KOPT-K1 (cell line): ENCODE results near the gene CASQ1.

ENCODE experiments used
- H3K27ac ChIP-seq: fragments of 200-600 bp; sonication (generic); 2 replicates; pipeline ENCODE4 v1.5.1; 2016; ENCODE audit warnings: antibody characterized with exemption, mild to moderate bottlenecking, low read depth, low read length; ENCODE audit not compliant: poor library complexity, severe bottlenecking
- H3K36me3 ChIP-seq: fragments of 200-600 bp; sonication (generic); 2 replicates; pipeline ENCODE4 v1.5.1; 2017; ENCODE audit warnings: antibody characterized with exemption, mild to moderate bottlenecking, low read length, moderate library complexity; ENCODE audit not compliant: insufficient read depth
- H3K9me3 ChIP-seq: fragments of 200-600 bp; sonication (generic); 2 replicates; pipeline ENCODE4 v1.5.1; 2017; ENCODE audit warnings: antibody characterized with exemption, low read length, mild to moderate bottlenecking; ENCODE audit not compliant: insufficient read depth, poor library complexity, severe bottlenecking

The CASQ1 gene

GRCh38 chr1:160186246-160186645, 4.1 kb upstream of the CASQ1 start:
- H3K36me3 ChIP-seq = no peaks in the 10 kb centered on the region
- H3K9me3 ChIP-seq = no peaks in the 10 kb centered on the region
- H3K27ac ChIP-seq = no peak overlapping the region

- Histone ChIP-seq H3K36me3 (no peaks in the 10 kb centered on the region), H3K27ac (no peak overlapping the region), H3K9me3 (no peaks in the 10 kb centered on the region)
These were observed 3.6 kb upstream of the CASQ1 start for GRCh38 chr1:160186729-160187128.

- Histone ChIP-seq H3K9me3 (no peaks in the 10 kb centered on the region), H3K36me3 (no peaks in the 10 kb centered on the region), H3K27ac (no peak overlapping the region)
These were observed 3.0 kb upstream of the CASQ1 start for GRCh38 chr1:160187407-160187806.

GRCh38 chr1:160188341-160188740, 2.0 kb upstream of the CASQ1 start:
- Histone ChIP-seq H3K27ac (no peak overlapping the region), H3K9me3 (no peaks in the 10 kb centered on the region), H3K36me3 (no peaks in the 10 kb centered on the region)

- no peaks in the 10 kb centered on the region for H3K9me3 ChIP-seq
- H3K27ac ChIP-seq = no peak overlapping the region
- H3K36me3 ChIP-seq = no peaks in the 10 kb centered on the region
These were observed 1.4 kb downstream of the CASQ1 start for GRCh38 chr1:160191756-160192155.

- H3K36me3 ChIP-seq = no peaks in the 10 kb centered on the region
- no peak overlapping the region for H3K27ac ChIP-seq
- no peaks in the 10 kb centered on the region for H3K9me3 ChIP-seq
These were observed 1.9 kb downstream of the CASQ1 start for GRCh38 chr1:160192234-160192633.

- H3K9me3 ChIP-seq = no peaks in the 10 kb centered on the region
- H3K36me3 ChIP-seq = no peaks in the 10 kb centered on the region
- no peak overlapping the region for H3K27ac ChIP-seq
These were observed 2.9 kb downstream of the CASQ1 start for GRCh38 chr1:160193091-160193819.

- H3K36me3 ChIP-seq = no peaks in the 10 kb centered on the region
- no peaks in the 10 kb centered on the region for H3K9me3 ChIP-seq
- no peak overlapping the region for H3K27ac ChIP-seq
These were observed 3.7 kb downstream of the CASQ1 start for GRCh38 chr1:160193832-160194736.

- Histone ChIP-seq H3K27ac (no peak overlapping the region), H3K9me3 (no peaks in the 10 kb centered on the region), H3K36me3 (no peaks in the 10 kb centered on the region)
These were observed 4.3 kb downstream of the CASQ1 start for GRCh38 chr1:160194737-160195059.

GRCh38 chr1:160196143-160196542, 5.8 kb downstream of the CASQ1 start:
- no peaks in the 10 kb centered on the region for H3K36me3 ChIP-seq
- no peaks in the 10 kb centered on the region for H3K9me3 ChIP-seq
- no peak overlapping the region for H3K27ac ChIP-seq

GRCh38 chr1:160197231-160197630, 6.9 kb downstream of the CASQ1 start:
- H3K27ac ChIP-seq = no peak overlapping the region
- no peaks in the 10 kb centered on the region for H3K36me3 ChIP-seq
- no peaks in the 10 kb centered on the region for H3K9me3 ChIP-seq

GRCh38 chr1:160200786-160201185, 10.4 kb downstream of the CASQ1 start:
- H3K36me3 ChIP-seq = no peaks in the 10 kb centered on the region
- H3K9me3 ChIP-seq = no peaks in the 10 kb centered on the region

GRCh38 chr1:160204526-160205241, 14.3 kb downstream of the CASQ1 start:
- Histone ChIP-seq H3K27ac (no peak overlapping the region), H3K9me3 (no peaks in the 10 kb centered on the region), H3K36me3 (peaks cover 12% of the 10 kb centered on the region; the same call in 1 of the 2 replicates)

More at GRCh38 chr1:160200786-160201185, 10.4 kb downstream of the CASQ1 start:
- no peak overlapping the region for H3K27ac ChIP-seq

GRCh38 chr1:160205242-160206035, 15.1 kb downstream of the CASQ1 start, which contains the start of gene PEA15:
Gene PEA15, plus strand, starts transcription at chr1:160205384. Its CDS starts 6,161 bp downstream, at chr1:160211545.
- H3K36me3 ChIP-seq = peaks cover 20% of the 10 kb centered on the region; the same call in 1 of the 2 replicates
- no peaks in the 10 kb centered on the region for H3K9me3 ChIP-seq
- H3K27ac ChIP-seq = peak within 1 kb of the TSS; percentile 66
